Measurements from ENCODE around the gene NDUFS5. TPM values are rescaled to one million over a fixed set of nuclear protein-coding genes. Genes with fewer than 3 reads are reported as not detected.
"Not testable (repeated sequence)": the region's sequence is repeated elsewhere in the genome, so short reads cannot be mapped to it uniquely, and the experiment has no call there.

NDUFS5 gene
- total RNA-seq, 1 donor from 2014 or later, result 194 TPM

- intact Hi-C loops (cut with DNase I), result no loop called here
- DNase-seq (ENCODE audit: low spot score in 2 of 2), result no peak
- H3K9me3 ChIP-seq, result no peaks in the 10 kb centered on the region
- H3K36me3 ChIP-seq, result peaks cover 68 to 88% of the 10 kb centered on the region in 2 donors
- no peak for TF ChIP-seq CTCF (IDR thresholded peaks at IDR 0.05)
- no peak overlapping the region for H3K27ac ChIP-seq
- no peak overlapping the region for H3K4me3 ChIP-seq
- no peaks in the 10 kb centered on the region for H3K27me3 ChIP-seq
- H3K4me1 ChIP-seq, result no peaks in the 10 kb centered on the region
Observed at GRCh38 chr1:39006287-39006686, 19.9 kb upstream of the NDUFS5 start.

GRCh38 chr1:39006726-39007645, 19.2 kb upstream of the NDUFS5 start:
- no peak for DNase-seq (ENCODE audit: low spot score in 2 of 2)
- H3K4me3 ChIP-seq, result no peak overlapping the region
- H3K36me3 ChIP-seq, result peaks cover 64 to 81% of the 10 kb centered on the region in 2 donors
- intact Hi-C loops (cut with DNase I), result no loop called here
- H3K4me1 ChIP-seq, result no peaks in the 10 kb centered on the region
- TF ChIP-seq CTCF (IDR thresholded peaks at IDR 0.05), result no peak
- no peaks in the 10 kb centered on the region for H3K9me3 ChIP-seq
- no peak overlapping the region for H3K27ac ChIP-seq
- H3K27me3 ChIP-seq, result no peaks in the 10 kb centered on the region

GRCh38 chr1:39014956-39015355, 11.2 kb upstream of the NDUFS5 start:
- DNase-seq (ENCODE audit: low spot score in 2 of 2); H3K4me1 ChIP-seq; H3K9me3 ChIP-seq; H3K4me3 ChIP-seq; H3K27me3 ChIP-seq; intact Hi-C loops (cut with DNase I); H3K36me3 ChIP-seq; H3K27ac ChIP-seq: not testable (repeated sequence)

GRCh38 chr1:39016604-39017171, 9.5 kb upstream of the NDUFS5 start:
- Histone ChIP-seq H3K27ac (no peak overlapping the region), H3K9me3 (no peaks in the 10 kb centered on the region), H3K4me1 (no peaks in the 10 kb centered on the region), H3K27me3 (no peaks in the 10 kb centered on the region), H3K36me3 (no peaks in the 10 kb centered on the region), H3K4me3 (no peak overlapping the region)
- TF ChIP-seq CTCF (IDR thresholded peaks at IDR 0.05), result no peak
- intact Hi-C loops (cut with DNase I), result no loop called here
- DNase-seq (ENCODE audit: low spot score in 2 of 2), result no peak

- no peak overlapping the region for H3K4me3 ChIP-seq
- no peak for DNase-seq (ENCODE audit: low spot score in 2 of 2)
- no peaks in the 10 kb centered on the region for H3K36me3 ChIP-seq
- no peaks in the 10 kb centered on the region for H3K27me3 ChIP-seq
- no peak overlapping the region for H3K27ac ChIP-seq
- H3K9me3 ChIP-seq, result no peaks in the 10 kb centered on the region
- no peaks in the 10 kb centered on the region for H3K4me1 ChIP-seq
- intact Hi-C loops (cut with DNase I), result no loop called here
- no peak for TF ChIP-seq CTCF (IDR thresholded peaks at IDR 0.05)
Observed at GRCh38 chr1:39017266-39017665, 8.9 kb upstream of the NDUFS5 start.

- not testable (repeated sequence) for H3K36me3 ChIP-seq; DNase-seq (ENCODE audit: low spot score in 2 of 2); H3K9me3 ChIP-seq; H3K4me3 ChIP-seq; H3K27ac ChIP-seq; H3K27me3 ChIP-seq; H3K4me1 ChIP-seq
- intact Hi-C loops (cut with DNase I), result loop anchor here (10.0 kb wide), 1 partner anchor 166 kb away; the partner anchor contains the start of gene RRAGC
Observed at GRCh38 chr1:39020494-39020893, 5.7 kb upstream of the NDUFS5 start.

Data from ascending aorta (tissue), 2 donors.